ENCODE data around the gene SEMA5A.

- TF ChIP-seq CTCF (IDR thresholded peaks at IDR 0.05) (no peak), POLR2A (IDR thresholded peaks at IDR 0.05) (no peak)
Measured at GRCh38 chr5:9329125-9329524, 216.8 kb downstream of the SEMA5A start.
